ENCODE measurements around the gene SAMD11. TPM values are rescaled to one million over a fixed set of nuclear protein-coding genes. Genes with fewer than 3 reads are reported as not detected.
A peak's percentile ranks its signal among the peaks of the same experiment; 100 is the strongest.

SAMD11 gene
- total RNA-seq, 2 donors from 2014 or later, result 2.1 to 2.3 TPM

- DNase-seq, result no peak
Measured at GRCh38 chr1:992362-992761, 68.6 kb downstream of the SAMD11 start.

GRCh38 chr1:993379-993995 is 69.8 kb downstream of the SAMD11 start:
- Histone ChIP-seq H3K4me1 (peaks cover 8% of the 10 kb centered on the region), H3K4me3 (no peak overlapping the region), H3K27me3 (no peaks in the 10 kb centered on the region), H3K36me3 (replicated peaks in 1 of 2; ENCODE audit: insufficient read depth in 1 of 2, low read depth in 2 of 2) (no peaks in the 10 kb centered on the region), H3K9me3 (peaks cover 0 to 3% (median 0%) of the 10 kb centered on the region in 3 donors), H3K27ac (no peak overlapping the region)
- ATAC-seq, result no peak
- intact Hi-C loops (cut with DNase I), result no loop called here
- no peak for TF ChIP-seq POLR2A (IDR thresholded peaks at IDR 0.05)
- no peak for TF ChIP-seq CTCF (IDR thresholded peaks at IDR 0.05)
- DNase-seq, result peak in 1 of 4 donors; percentile 11
- 57 to 85% methylated on average over 5 to 13 of the region's 15 CpGs for WGBS, 2 donors

More at GRCh38 chr1:992362-992761, 68.6 kb downstream of the SAMD11 start:
- ATAC-seq, result no peak
- peaks cover 0 to 3% (median 0%) of the 10 kb centered on the region in 3 donors for H3K9me3 ChIP-seq
- no peaks in the 10 kb centered on the region for H3K4me1 ChIP-seq
- 84 to 86% methylated on average over 7 of the region's 7 CpGs for WGBS, 2 donors
- H3K27me3 ChIP-seq, result no peaks in the 10 kb centered on the region
- no peaks in the 10 kb centered on the region for H3K36me3 ChIP-seq (replicated peaks in 1 of 2; ENCODE audit: insufficient read depth in 1 of 2, low read depth in 2 of 2)
- intact Hi-C loops (cut with DNase I), result no loop called here
- TF ChIP-seq CTCF (IDR thresholded peaks at IDR 0.05), result no peak
- no peak for TF ChIP-seq POLR2A (IDR thresholded peaks at IDR 0.05)
- no peak overlapping the region for H3K27ac ChIP-seq
- no peak overlapping the region for H3K4me3 ChIP-seq

Small RNAs within 50 kb of the gene (small RNA-seq; reads per million reads assigned to genes)
- not detected for gene AL645608.4

Other genes with a start within 250 kb of the SAMD11 start
- gene OR4F16, start 237.3 kb upstream of the SAMD11 start, total RNA-seq, result not detected
- 10 to 100 TPM; 30.6 to 32.3 TPM for gene NOC2L, start 35.3 kb downstream of the SAMD11 start, total RNA-seq
- gene KLHL17, start 36.7 kb downstream of the SAMD11 start, total RNA-seq, result 10 to 100 TPM in 1 of 2 donors, 1 to 10 TPM in 1; 6.0 to 29.0 TPM
- gene PLEKHN1, start 42.6 kb downstream of the SAMD11 start, total RNA-seq, result not detected
- gene PERM1, start 58.2 kb downstream of the SAMD11 start, total RNA-seq, result not detected
- 10 to 100 TPM; 44.1 to 97.2 TPM for gene HES4, start 76.2 kb downstream of the SAMD11 start, total RNA-seq
- 10 to 100 TPM in 1 of 2 donors, 1 to 10 TPM in 1; 8.3 to 29.0 TPM for gene ISG15, start 89.6 kb downstream of the SAMD11 start, total RNA-seq
- gene AGRN, start 96.2 kb downstream of the SAMD11 start, total RNA-seq, result 100 to 1,000 TPM in 1 of 2 donors, 10 to 100 TPM in 1; 85.1 to 241 TPM
- gene RNF223, start 150.4 kb downstream of the SAMD11 start, total RNA-seq, result under 1 TPM in 1 of 2 donors, not detected in 1; 0.26 TPM
- gene C1orf159, start 192.2 kb downstream of the SAMD11 start, total RNA-seq, result 10 to 100 TPM in 1 of 2 donors, 1 to 10 TPM in 1; 8.8 to 13.2 TPM
- gene TTLL10, start 250.0 kb downstream of the SAMD11 start, total RNA-seq, result under 1 TPM; 0.66 to 0.78 TPM